Colonic mucosa (tissue), 4 donors: Measurements from ENCODE around the gene PDE6B. TPM values are rescaled to one million over a fixed set of nuclear protein-coding genes. Genes with fewer than 3 reads are reported as not detected.

Experiments
- DNase-seq: peaks from one replicate; pipeline ENCODE4 v3.0.0-alpha.2; 2020
- H3K27ac ChIP-seq: fragments of 200-600 bp; one replicate; pipeline ENCODE4 v1.8.0; 2021
- H3K27me3 ChIP-seq: fragments of 200-600 bp; one replicate; pipeline ENCODE4 v1.8.0; 2021
- H3K36me3 ChIP-seq: fragments of 200-600 bp; one replicate; pipeline ENCODE4 v1.8.0; 2021
- H3K4me1 ChIP-seq: fragments of 200-600 bp; one replicate; pipeline ENCODE4 v1.8.0; 2021; ENCODE audit warnings: mild to moderate bottlenecking
- H3K4me3 ChIP-seq: fragments of 200-600 bp; one replicate; pipeline ENCODE4 v1.8.0; 2021
- H3K9ac ChIP-seq, 2 donors: one replicate each; pipeline ENCODE4 v1.7.0; 2013; ENCODE audit warnings: control low read depth in 2 of 2, low read depth in 2 of 2, low read length in 2 of 2
- H3K9me3 ChIP-seq: fragments of 200-600 bp; one replicate; pipeline ENCODE4 v1.8.0; 2021
- intact Hi-C: fragments of 100-400 bp; cut with DNase I; formaldehyde crosslinking; loops from one replicate; pipeline ENCODE4 v1.14.1; 2022
- total RNA-seq, 2 donors: library from RNA; stranded (reverse); fragmentation: NEBNext Ultra II Directional in 1 of 2; extraction: Animal tissue kit (Norgen Biotek cat#: 25700) in 1 of 2; gene quantifications; one replicate each; pipeline ENCODE4 v1.2.1, GENCODE V29; 2021
- TF ChIP-seq, protein P1 (sequence below): fragments of 200-600 bp; IDR thresholded peaks from one replicate; pipeline ENCODE4 v1.8.0; 2022; ENCODE audit warnings: antibody characterized with exemption, mild to moderate bottlenecking
- donor health status: healthy.
- donor health status: DM: no; HTN: no; CAD: no.
- donor health status: DM: no; HTN: no; CAD: no.

PDE6B gene
- total RNA-seq, 2 donors from 2014 or later, result 1.2 to 2.3 TPM

DNA sequence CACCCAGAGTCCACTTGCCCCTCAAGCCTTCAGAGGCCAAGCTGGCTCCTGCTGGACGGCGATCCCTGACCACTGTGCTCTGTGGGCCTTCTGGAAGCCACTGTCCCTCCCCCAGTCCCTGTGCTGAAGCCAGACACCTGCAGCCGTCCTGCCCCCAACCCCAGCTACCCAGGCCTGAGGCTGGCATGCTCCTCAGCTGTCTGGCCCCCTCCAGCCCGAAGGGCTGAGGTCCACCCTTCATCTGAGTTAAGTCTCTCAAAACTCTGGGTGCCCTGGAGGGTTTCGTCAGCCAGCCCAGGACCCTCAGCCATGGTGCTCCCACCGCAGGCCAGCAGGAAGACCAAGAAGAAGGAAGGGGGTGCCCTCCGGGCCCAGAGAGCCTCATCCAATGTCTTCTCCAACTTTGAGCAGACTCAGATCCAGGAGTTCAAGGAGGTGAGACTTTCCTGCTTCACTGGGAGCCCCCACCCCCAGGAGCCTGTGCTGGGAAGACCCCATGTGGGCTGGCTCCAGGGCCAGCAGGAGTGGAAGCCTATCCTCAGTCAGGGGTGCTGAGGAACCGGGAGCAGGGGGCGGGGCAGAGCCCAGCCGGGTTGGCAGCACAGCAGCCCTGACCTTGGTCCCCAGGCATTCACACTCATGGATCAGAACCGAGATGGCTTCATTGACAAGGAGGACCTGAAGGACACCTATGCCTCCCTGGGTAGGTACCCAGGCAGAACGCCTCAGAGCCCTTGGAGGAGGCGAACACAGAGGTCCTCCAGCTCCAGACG is 53.1 kb downstream of the PDE6B start:
- intact Hi-C loops, result no loop called here
- peaks cover 4% of the 10 kb centered on the region for H3K4me1 ChIP-seq
- DNase-seq, result no peak
- H3K4me3 ChIP-seq, result no peak overlapping the region
- no peaks in the 10 kb centered on the region for H3K36me3 ChIP-seq
- H3K27me3 ChIP-seq, result no peaks in the 10 kb centered on the region
- TF ChIP-seq, protein P1, sequence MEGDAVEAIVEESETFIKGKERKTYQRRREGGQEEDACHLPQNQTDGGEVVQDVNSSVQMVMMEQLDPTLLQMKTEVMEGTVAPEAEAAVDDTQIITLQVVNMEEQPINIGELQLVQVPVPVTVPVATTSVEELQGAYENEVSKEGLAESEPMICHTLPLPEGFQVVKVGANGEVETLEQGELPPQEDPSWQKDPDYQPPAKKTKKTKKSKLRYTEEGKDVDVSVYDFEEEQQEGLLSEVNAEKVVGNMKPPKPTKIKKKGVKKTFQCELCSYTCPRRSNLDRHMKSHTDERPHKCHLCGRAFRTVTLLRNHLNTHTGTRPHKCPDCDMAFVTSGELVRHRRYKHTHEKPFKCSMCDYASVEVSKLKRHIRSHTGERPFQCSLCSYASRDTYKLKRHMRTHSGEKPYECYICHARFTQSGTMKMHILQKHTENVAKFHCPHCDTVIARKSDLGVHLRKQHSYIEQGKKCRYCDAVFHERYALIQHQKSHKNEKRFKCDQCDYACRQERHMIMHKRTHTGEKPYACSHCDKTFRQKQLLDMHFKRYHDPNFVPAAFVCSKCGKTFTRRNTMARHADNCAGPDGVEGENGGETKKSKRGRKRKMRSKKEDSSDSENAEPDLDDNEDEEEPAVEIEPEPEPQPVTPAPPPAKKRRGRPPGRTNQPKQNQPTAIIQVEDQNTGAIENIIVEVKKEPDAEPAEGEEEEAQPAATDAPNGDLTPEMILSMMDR, result no peak
- peak overlapping the region in 1 of 2 donors; percentile 39 for H3K9ac ChIP-seq
- H3K9me3 ChIP-seq, result no peaks in the 10 kb centered on the region
- H3K27ac ChIP-seq, result no peak overlapping the region

DNA sequence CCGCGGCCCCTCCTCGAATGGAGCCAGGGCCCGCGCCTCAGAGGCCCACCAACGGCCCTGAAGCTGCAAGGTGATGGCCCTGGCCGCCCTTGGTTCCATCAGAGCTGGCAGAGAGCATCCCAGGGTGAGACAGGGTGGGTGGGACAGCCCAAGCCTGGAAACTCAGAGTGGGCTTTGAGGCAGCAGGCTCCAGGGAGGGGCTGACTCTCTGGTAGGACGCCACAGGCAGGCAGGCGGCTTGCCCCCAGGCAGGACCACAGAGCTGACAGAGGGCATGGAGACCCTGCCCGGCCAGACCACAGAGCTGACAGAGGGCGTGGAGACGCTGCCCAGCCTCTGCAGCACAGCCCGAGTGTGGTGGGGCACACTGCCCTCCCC is 53.7 kb downstream of the PDE6B start:
- no peak for DNase-seq
- intact Hi-C loops, result no loop called here

DNA sequence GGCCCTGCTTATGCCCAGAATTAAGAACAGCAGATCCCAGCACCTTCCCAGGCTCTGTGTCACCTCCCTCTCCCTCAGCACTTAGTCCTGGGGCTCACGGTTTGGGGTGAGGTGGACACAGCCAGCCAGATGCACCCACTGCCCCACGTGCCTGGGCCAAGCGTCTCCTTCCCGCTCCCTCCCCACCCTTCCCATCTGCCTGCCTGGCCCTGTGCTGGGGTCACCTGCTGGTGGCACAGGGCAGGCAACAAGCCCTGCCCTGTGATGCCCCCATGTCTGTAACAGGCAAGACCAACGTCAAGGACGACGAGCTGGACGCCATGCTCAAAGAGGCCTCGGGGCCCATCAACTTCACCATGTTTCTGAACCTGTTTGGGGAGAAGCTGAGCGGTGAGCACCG is 54.3 kb downstream of the PDE6B start:
- H3K4me1 ChIP-seq, result peaks cover 4% of the 10 kb centered on the region
- intact Hi-C loops, result no loop called here
- no peak for DNase-seq
- H3K27me3 ChIP-seq, result no peaks in the 10 kb centered on the region
- H3K4me3 ChIP-seq, result no peak overlapping the region
- no peak overlapping the region for H3K27ac ChIP-seq
- H3K9ac ChIP-seq, result no peak overlapping the region
- TF ChIP-seq, protein P1, result no peak
- no peaks in the 10 kb centered on the region for H3K9me3 ChIP-seq
- H3K36me3 ChIP-seq, result no peaks in the 10 kb centered on the region

More for the DNA sequence above, 53.7 kb downstream of the PDE6B start:
- TF ChIP-seq, protein P1, result no peak
- Histone ChIP-seq H3K4me3 (no peak overlapping the region), H3K9me3 (no peaks in the 10 kb centered on the region), H3K27ac (no peak overlapping the region), H3K27me3 (no peaks in the 10 kb centered on the region), H3K9ac (no peak overlapping the region), H3K4me1 (peaks cover 4% of the 10 kb centered on the region), H3K36me3 (no peaks in the 10 kb centered on the region)

DNA sequence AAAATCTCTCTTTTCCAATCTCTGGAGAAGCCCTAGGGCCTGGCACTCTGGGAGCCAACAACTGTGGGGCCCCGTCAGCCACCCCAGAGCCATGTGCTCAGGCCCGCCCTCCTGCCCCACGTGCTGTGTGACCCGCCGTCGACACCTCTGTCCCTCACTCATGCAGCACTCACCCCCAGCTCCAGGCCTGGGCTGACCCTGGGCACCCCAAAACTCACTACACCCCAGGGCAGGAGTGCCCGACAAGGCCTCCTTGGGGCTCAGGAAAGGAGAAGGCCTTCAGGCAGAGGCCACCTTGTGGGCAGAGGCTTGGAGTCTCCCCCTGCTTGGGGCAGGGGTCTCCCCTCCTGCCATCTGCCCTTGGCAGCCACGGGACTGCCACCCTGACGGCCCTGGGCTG is 54.7 kb downstream of the PDE6B start:
- no peaks in the 10 kb centered on the region for H3K27me3 ChIP-seq
- H3K4me1 ChIP-seq, result peaks cover 4% of the 10 kb centered on the region
- no peak for DNase-seq
- H3K4me3 ChIP-seq, result no peak overlapping the region
- peak overlapping the region in 1 of 2 donors; percentile 9 for H3K9ac ChIP-seq
- H3K27ac ChIP-seq, result no peak overlapping the region
- TF ChIP-seq, protein P1, result no peak
- H3K36me3 ChIP-seq, result no peaks in the 10 kb centered on the region
- no peaks in the 10 kb centered on the region for H3K9me3 ChIP-seq
- intact Hi-C loops, result no loop called here

DNA sequence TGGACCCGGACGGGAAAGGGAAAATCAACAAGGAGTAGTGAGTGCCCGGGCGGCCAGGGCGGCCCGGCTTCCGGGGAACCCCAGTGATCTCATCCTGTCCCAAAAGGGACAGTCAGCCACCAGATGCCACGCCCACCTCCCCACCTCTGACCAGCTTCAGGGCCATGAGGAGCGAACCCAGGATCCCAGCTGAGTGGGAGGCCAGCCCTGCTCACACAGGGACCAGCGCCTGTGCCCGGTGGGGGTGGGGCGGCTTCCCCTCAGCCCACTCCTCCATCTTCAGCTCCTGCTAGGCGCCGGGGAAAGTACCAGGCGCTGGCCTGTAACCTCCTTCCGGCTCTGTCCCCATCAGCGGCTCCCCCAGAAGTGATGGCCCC is 55.2 kb downstream of the PDE6B start:
- H3K36me3 ChIP-seq, result no peaks in the 10 kb centered on the region
- H3K4me3 ChIP-seq, result peak overlapping the region; percentile 43
- no peaks in the 10 kb centered on the region for H3K9me3 ChIP-seq
- peak overlapping the region; percentile 9 to 55 for H3K9ac ChIP-seq
- TF ChIP-seq, protein P1, result no peak
- peaks cover 4% of the 10 kb centered on the region for H3K4me1 ChIP-seq
- no peak overlapping the region for H3K27ac ChIP-seq
- H3K27me3 ChIP-seq, result no peaks in the 10 kb centered on the region
- DNase-seq, result no peak
- intact Hi-C loops, result no loop called here
